Measurements from ENCODE around the gene EIF4G2.
A peak's percentile ranks its signal among the peaks of the same experiment; 100 is the strongest.

EIF4G2 gene

GRCh38 chr11:10770626-10771254 lies 38.0 kb downstream of the EIF4G2 start:
- DNase-seq = no peak

GRCh38 chr11:10764412-10764811 lies 44.3 kb downstream of the EIF4G2 start:
- no peak for DNase-seq

GRCh38 chr11:10763766-10764165 lies 45.0 kb downstream of the EIF4G2 start:
- no peak for DNase-seq

- no peak for DNase-seq
These were observed 45.8 kb downstream of the EIF4G2 start for GRCh38 chr11:10762913-10763421.

GRCh38 chr11:10762185-10762584 lies 46.5 kb downstream of the EIF4G2 start:
- no peak for DNase-seq

GRCh38 chr11:10761085-10761698 lies 47.5 kb downstream of the EIF4G2 start:
- DNase-seq = no peak

- DNase-seq = no peak
These were observed 49.8 kb downstream of the EIF4G2 start for GRCh38 chr11:10758957-10759356.

- no peak for DNase-seq
These were observed 56.2 kb downstream of the EIF4G2 start for GRCh38 chr11:10752486-10752885.

GRCh38 chr11:10752061-10752460 lies 56.7 kb downstream of the EIF4G2 start:
- no peak for DNase-seq

GRCh38 chr11:10751581-10751940 lies 57.2 kb downstream of the EIF4G2 start:
- DNase-seq = no peak

- peak; percentile 95 for DNase-seq
These were observed 57.7 kb downstream of the EIF4G2 start, which contains the start of gene CTR9 for GRCh38 chr11:10750838-10751580. CTR9 (plus strand) TSS chr11:10751246; CDS start chr11:10751413, 167 bp downstream.

GRCh38 chr11:10749476-10749875 lies 59.2 kb downstream of the EIF4G2 start:
- no peak for DNase-seq

GRCh38 chr11:10747733-10748132 lies 61.0 kb downstream of the EIF4G2 start:
- no peak for DNase-seq
